NT2/D1 (cell line): Measurements from ENCODE around the gene PALB2.
"Not testable (repeated sequence)": the region's sequence is repeated elsewhere in the genome, so short reads cannot be mapped to it uniquely, and the experiment has no call there.

Experiments used
- YY1 ChIP-seq: IDR thresholded peaks from 2 replicates; pipeline ENCODE4 v1.6.1; 2011; ENCODE audit not compliant: insufficient read length, insufficient read depth
- ZNF274 ChIP-seq: IDR thresholded peaks from 2 replicates; pipeline ENCODE4 v1.6.1; 2011; ENCODE audit warnings: mild to moderate bottlenecking, low read depth, low read length

DNA sequence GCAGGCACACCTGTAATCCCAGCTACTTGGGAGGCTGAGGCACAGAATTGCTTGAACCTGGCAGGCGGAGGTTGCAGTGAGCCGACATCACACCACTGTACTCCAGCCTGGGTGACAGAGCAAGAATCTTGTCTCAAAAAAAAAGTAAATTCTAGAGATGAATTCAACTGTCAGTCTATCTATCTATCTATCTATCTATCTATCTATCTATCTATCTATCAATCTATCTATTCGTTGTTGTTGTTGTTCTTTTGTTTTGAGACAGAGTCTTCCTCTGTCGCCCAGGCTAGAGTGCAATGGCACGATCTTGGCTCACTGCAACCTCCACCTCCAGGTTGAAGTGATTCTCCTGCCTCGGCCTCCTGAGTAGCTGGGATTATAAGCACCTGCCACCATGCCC is 30.2 kb downstream of the PALB2 start:
- TF ChIP-seq YY1, ZNF274: not testable (repeated sequence)
